Activated CD4-positive, alpha-beta T cell treated with anti-CD3 and anti-CD28 coated beads, Interleukin-2, amount 50 U/mL, for 24 hours (primary cell): ENCODE results near the gene FBXO46.
"Not testable (repeated sequence)": the region's sequence is repeated elsewhere in the genome, so short reads cannot be mapped to it uniquely, and the experiment has no call there.

Experiments
- DNase-seq, 2 donors: peaks; one replicate each; pipeline ENCODE4 v3.0.0-alpha.2; 2020; ENCODE audit warnings: low read depth in 1 of 2, low spot score in 1 of 2

Gene FBXO46

DNA sequence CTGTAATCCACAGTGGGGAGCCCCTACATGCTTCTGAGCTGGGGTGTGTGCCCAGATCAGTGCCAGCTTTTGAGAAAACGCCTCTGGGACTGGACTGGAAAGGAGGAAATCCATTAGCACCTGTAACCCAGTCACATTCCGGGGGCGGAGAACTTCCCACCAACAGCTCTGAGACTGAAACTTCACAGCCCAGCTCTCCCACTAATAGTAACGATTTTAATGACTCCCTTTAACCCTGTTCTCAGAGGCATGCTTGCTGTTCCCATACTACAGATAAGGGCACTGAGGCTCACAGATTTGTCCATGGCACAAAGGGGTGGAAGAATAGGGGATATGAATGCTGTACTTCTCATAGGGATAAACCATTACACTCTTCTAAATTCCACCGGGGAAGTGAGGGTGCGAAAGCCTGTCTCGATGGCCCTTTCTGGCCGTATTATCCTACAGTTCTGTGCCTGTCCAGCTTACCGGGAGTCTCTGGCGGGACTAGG lies 851 bp downstream of the FBXO46 start:
- no peak for DNase-seq

DNA sequence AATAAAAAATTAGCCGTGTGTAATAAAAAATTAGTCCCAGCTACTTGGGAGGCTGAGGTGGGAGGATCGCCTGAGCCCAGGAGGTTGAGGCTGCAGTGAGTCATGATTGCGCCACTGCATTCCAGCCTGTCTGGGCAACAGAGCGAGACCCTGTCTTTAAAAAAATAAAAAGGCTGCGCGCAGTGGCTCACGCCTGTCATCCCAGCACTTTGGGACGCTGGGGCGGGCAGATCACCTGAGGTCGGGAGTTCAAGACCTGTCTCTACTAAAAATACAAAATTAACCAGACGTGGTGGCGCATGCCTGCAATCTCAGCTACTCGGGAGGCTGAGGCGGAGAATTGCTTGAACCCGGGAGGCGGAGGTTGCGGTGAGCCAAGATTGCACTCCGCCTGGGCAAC lies 2.0 kb downstream of the FBXO46 start:
- DNase-seq = not testable (repeated sequence)

DNA sequence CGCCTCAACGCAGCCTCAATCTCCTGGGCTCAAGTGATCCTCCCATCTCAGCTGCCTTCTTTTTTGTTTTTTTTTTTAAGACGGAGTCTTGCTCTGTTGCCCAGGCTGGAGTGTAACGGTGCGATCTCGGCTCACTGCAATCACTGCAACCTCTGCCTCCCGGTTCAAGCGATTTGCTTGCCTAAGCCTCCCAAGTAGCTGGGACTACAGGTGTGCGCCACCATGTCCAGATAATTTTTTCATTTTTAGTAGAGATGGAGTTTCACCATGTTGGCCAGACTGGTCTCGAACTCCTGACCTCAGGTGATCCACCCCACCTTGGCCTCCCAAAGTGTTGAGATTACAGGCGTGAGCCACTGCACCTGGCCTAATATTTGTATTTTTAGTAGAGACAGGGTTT lies 10.6 kb downstream of the FBXO46 start:
- not testable (repeated sequence) for DNase-seq

DNA sequence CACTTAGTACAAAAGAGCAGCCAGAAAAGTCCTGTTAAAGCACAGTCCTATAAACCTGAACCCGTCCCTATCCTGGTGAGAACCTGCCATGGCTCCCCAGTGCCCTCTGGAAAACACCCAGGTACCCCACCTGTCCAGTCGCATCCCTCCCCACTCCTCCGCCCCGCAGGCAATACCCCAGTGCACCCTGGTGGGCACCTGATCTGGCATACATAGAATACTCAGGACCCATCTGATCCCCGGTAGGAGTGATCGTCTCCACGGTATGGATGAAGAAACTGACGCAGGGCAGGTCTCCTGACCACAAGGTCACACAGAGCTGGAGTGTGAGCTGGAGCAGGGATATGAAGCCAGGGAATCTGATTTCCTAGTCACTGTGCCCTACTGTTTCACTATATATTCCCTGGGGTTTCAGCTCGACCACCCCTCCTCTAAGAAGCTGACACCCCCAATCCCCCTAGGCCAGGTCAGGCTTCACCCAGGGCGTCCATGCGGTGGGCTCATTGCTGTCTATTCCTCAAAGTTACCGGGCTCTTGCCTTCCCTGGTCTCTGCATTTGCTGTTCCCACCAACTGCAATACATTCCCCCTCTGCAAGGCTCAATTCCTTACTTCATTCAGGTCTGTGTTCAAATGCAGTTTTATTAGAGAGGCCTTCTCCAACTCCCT lies 12.6 kb downstream of the FBXO46 start:
- DNase-seq = no peak

DNA sequence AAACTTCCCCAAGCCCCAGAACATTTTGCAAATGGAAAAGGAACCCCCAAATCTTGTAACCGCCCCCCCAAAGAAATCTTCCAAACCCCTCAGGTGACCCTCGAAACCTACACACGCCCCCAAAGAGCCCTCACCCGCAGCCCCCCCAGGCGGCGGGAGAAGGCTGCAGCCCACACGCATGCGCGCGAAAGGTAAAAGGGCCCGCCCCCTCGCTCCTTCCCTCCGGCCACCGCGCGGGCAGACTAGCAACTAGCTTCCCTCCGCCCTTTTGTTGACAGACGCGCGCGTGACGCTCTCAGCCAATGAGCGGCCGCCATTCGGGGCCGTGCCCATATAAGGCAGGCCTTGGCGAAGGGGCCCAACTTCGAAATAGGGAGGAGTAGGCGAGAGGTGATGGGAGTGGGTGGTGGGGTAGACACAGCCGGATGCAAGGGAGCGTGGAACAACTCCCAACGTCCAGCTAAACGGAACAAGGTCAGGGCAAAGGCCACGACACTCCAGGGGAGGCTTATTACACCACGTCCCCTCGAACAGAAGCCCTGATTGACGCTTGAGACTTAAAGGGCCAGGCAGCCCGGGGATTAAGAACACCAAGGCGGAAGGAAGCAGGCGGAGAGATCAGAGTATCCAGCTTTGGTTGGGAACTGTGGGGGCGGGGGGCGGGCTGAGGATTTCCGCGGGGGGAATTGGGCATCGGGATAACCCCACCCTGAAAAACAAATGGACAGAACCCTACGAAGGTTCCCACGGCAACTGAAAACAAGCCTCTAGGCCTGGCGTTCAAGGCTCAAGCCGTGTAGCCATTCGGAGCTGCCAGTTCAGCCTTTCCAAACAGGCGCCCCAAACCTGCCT lies 13.3 kb downstream of the FBXO46 start:
- peak; percentile 89 to 96 for DNase-seq

GRCh38 chr19:45716359-45717130 lies 14.2 kb downstream of the FBXO46 start:
- peak; percentile 8 to 16 for DNase-seq

GRCh38 chr19:45715139-45715538 lies 15.6 kb downstream of the FBXO46 start:
- DNase-seq = no peak

DNA sequence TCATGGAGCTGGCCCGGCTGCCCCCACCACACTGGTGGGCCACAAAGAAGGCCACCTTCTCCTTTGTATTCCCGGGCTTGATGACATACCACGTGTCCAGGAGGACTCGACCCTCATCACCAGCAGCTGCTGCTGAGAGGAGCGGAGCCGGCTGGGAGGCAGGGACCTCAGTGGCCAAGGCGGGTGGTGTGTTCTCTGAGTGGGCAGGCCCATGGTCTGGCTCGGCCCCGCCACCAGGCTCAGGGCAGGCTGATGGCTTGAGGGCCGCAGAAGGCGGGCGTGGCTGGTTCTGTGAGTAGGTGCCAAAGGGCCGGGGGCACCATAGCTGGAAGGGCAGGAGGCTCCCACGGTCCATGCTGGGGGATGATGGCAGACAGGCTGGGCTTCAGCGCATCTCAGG lies 17.6 kb downstream of the FBXO46 start:
- no peak for DNase-seq

- no peak for DNase-seq
Measured at GRCh38 chr19:45712699-45713067, 18.0 kb downstream of the FBXO46 start.

- DNase-seq = no peak
Measured at GRCh38 chr19:45711851-45712698, 18.6 kb downstream of the FBXO46 start.

GRCh38 chr19:45710356-45711130 lies 20.2 kb downstream of the FBXO46 start:
- DNase-seq = no peak

- DNase-seq = no peak
Measured at GRCh38 chr19:45705710-45706415, 24.8 kb downstream of the FBXO46 start.

- no peak for DNase-seq
Measured at GRCh38 chr19:45705115-45705514, 25.6 kb downstream of the FBXO46 start.

DNA sequence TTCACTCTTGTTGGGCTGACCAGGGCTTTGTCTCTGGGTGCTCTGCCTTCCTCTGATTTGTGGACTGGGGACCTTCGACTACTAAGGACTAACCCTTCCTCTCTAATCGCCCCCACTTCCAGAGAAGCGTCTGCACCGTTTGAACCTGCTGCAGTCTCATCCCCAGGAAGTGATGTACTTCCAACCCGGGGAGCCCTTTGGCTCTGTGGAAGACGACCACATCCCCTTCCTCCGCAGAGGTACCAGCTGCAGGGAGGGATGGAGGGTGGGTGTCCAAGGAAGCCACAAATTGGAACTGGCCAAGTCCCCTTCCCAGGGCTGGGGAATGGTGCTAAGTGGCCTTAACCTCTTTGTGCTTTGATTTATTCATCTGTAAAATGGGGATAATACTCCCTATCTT lies 29.0 kb downstream of the FBXO46 start:
- DNase-seq = no peak

DNA sequence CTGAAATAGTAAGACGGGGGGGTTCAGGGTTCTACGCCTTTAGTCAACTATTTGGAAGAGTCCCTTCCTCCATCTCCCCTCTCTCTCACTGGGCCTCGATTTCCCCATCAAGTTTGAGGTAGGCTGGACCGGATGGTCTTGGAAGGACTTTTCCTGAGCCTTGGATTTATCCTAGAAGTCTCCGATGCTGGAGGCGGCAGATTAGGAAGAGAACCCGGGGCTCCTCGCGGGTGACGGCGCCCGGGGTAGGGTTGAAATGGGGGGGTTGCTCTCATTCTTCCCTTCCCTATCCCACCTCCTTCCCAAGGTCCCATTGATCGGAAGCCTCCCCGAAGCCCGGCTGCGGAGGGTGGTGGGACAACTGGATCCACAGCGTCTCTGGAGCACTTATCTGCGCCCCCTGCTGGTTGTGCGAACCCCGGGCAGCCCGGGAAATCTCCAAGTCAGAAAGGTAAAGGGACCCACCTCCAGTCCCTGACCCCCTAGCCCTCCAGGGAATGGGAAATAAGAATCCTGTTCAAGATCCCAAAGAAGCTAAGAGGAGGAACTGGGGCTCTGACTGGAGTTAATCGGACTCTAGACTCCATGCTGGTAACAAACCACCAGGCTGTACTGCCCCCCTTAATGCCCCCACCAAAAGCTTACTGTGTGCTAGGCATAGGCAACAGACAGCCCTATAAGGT lies 37.4 kb downstream of the FBXO46 start:
- DNase-seq = peak; percentile 66 to 68

DNA sequence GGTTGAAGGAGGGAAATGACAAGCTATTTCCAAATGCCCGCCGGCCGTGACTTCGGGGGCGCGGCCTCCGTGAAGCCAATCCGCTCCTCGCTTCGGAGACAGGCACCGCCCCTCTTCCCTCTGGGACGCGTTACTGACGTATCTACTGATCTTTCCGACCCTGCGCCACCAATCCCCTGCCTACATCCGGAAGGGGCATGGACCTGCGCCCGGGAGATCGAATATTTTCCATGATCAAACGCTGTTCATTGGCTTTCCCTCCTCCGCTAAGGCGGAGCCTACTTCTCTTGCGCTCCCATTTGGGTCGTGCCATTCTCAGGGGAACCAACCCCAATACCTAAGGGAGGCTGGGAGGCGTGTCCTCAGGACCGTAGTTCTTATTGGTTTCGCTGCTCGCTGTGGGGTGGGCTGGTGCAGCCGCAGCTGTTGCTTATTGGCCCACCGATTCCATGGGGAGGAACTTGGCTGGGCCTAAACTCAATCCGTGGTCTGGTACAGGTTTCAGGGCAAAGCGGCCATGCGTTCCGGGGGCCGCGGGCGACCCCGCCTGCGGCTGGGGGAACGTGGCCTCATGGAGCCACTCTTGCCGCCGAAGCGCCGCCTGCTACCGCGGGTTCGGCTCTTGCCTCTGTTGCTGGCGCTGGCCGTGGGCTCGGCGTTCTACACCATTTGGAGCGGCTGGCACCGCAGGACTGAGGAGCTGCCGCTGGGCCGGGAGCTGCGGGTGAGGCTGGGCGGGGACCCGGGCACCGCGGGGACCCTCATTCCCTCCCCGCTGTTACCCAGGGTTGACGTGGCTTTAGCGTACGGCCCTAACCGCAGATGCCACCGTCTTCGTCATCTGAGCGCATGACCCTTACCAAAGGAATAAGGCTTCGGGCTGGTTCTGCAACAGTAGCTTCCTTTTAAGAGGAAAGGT lies 38.2 kb downstream of the FBXO46 start, which contains the start of gene QPCTL:
Gene QPCTL, plus strand, starts transcription at position 480 of the 919 bp plus-strand sequence. Its CDS starts 38 bp downstream, at position 518.
- peak; percentile 92 to 97 for DNase-seq

GRCh38 chr19:45691516-45692186 lies 39.0 kb downstream of the FBXO46 start, which contains the start of gene SNRPD2:
SNRPD2 (minus strand) TSS chr19:45691953; CDS start chr19:45691888, 65 bp downstream.
- peak in 1 of 2 donors; percentile 93 for DNase-seq
